Activated CD8-positive, alpha-beta memory T cell treated with anti-CD3 and anti-CD28 coated beads, Interleukin-2, amount 10 ng/mL, durations not matched to agents 7 days and 5 days (primary cell): ENCODE measurements around the gene HSPA12B. TPM values are rescaled to one million over a fixed set of nuclear protein-coding genes. Genes with fewer than 3 reads are reported as not detected.

ENCODE experiments used
- ATAC-seq: fragments of 150-1000 bp; cut with Tn5 transposase; one replicate; pipeline ENCODE4 v1.10.0; 2021; ENCODE audit warnings: moderate library complexity
- CTCF ChIA-PET: fragments of 350-600 bp; sonication (Branson Sonifier 250); formaldehyde crosslinking; loops from one replicate; lab custom pipeline; 2021; ENCODE audit warnings: antibody characterized with exemption; lab: Charles Lee
- DNase-seq: peaks from one replicate; pipeline ENCODE4 v3.0.0-alpha.2; 2020
- H3K27ac Mint-ChIP-seq: one replicate; pipeline ENCODE4 v1.8.0; 2021; ENCODE audit warnings: mild to moderate bottlenecking, mixed read lengths
- H3K27me3 Mint-ChIP-seq: one replicate; pipeline ENCODE4 v1.8.0; 2021; ENCODE audit warnings: mixed read lengths
- H3K36me3 Mint-ChIP-seq: one replicate; pipeline ENCODE4 v1.8.0; 2021; ENCODE audit warnings: mild to moderate bottlenecking, mixed read lengths
- H3K4me1 Mint-ChIP-seq: one replicate; pipeline ENCODE4 v1.8.0; 2021; ENCODE audit warnings: mixed read lengths
- H3K4me3 Mint-ChIP-seq: one replicate; pipeline ENCODE4 v1.8.0; 2021; ENCODE audit warnings: mild to moderate bottlenecking, moderate library complexity, mixed read lengths
- H3K9me3 Mint-ChIP-seq: one replicate; pipeline ENCODE4 v1.8.0; 2022; ENCODE audit warnings: low read depth, mixed read lengths
- total RNA-seq, 2 experiments: library from RNA; stranded (reverse); gene quantifications; one replicate each; pipeline ENCODE4 v1.2.3, GENCODE V29; 2021

The HSPA12B gene
- total RNA-seq, 2 experiments from 2014 or later: not detected

DNA sequence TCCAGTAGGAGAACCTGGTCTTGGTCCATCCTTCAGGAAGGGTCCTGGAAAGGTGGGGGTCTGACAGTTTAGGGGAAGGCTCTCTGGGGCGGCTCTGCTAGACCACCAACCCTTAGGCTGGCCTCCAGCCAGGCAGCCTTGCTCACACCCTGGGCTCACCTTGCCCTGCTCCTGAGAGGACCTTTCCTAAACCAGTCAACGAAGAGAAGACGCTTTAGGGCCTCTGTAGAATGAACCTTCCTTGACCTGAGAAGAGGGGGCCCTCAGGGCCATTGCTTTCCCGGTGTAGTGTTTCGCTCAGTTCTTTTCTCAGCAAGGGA lies 64.7 kb downstream of the HSPA12B start:
- CTCF ChIA-PET: no interaction called here
- peaks cover 51% of the 10 kb centered on the region for H3K36me3 Mint-ChIP-seq
- no peaks in the 10 kb centered on the region for H3K27me3 Mint-ChIP-seq
- H3K27ac Mint-ChIP-seq: peak overlapping the region; percentile 85
- ATAC-seq (no peak), DNase-seq (no peak)
- H3K9me3 Mint-ChIP-seq: no peaks in the 10 kb centered on the region
- peak overlapping the region; percentile 94 for H3K4me3 Mint-ChIP-seq
- H3K4me1 Mint-ChIP-seq: peaks cover 40% of the 10 kb centered on the region

DNA sequence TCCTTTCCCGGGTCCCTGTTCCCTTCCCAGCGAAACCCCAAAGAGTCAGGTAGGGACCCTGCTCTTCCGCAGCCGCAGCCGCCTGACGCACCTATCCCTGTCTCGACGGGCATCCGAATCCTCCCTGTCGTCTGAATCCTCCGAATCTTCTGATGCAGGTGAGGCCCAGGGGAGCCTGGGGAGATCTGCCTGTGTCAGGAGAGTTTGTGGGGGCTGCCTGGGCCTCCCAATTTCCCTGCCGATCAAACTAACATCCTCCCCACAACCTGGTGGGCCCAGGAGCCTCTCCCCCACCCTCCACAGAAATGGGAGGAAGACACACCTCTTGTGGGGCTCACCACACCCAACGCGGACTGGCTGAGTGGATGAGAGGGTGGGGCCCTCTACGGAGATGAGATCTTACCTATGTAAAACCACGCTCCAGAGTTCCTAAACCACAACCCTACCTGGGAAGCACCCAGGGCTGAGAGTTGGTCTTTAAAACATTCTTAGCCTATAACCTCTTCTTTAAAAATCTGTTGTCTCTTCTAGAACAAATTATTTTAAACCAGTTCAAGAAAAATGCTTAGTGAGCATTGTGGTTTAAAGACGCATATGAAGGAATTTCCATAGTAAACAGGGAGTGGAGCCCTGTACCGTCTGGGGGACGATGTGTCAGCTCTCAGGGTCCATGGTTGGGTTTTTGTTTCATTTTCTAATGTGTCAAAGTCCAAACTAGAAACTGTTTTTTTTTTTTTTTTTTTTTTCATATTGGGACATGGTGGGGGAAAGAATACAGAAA lies 65.3 kb downstream of the HSPA12B start:
- H3K4me3 Mint-ChIP-seq: peak overlapping the region; percentile 94
- no peaks in the 10 kb centered on the region for H3K27me3 Mint-ChIP-seq
- CTCF ChIA-PET: interaction anchor here (5.1 kb wide), 1 partner anchor 22 kb away, joined by 45 read pairs; the partner anchor contains the start of gene AP5S1
- peak; percentile 83 for DNase-seq
- ATAC-seq: peak; percentile 35
- H3K9me3 Mint-ChIP-seq: no peaks in the 10 kb centered on the region
- peaks cover 56% of the 10 kb centered on the region for H3K36me3 Mint-ChIP-seq
- peaks cover 45% of the 10 kb centered on the region for H3K4me1 Mint-ChIP-seq
- H3K27ac Mint-ChIP-seq: peak overlapping the region; percentile 85

DNA sequence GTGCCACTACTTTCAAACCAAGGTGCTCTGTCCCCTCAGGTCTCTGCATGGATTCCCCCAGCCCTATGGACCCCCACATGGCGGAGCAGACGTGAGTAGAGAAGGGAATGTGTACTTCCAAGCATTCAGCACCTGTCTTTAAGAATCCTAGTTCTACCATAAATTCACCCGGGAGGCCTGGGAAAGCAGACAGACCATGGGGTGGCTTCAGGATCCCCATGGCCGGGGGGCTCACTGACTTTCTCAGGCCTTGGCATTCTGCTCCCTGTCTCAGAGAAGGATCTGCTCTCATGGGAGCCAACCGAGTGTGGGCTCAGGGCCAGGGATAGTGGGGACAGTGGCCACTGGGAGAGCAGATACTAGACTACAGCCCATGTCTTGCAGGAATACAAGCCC lies 65.9 kb downstream of the HSPA12B start:
- Mint-ChIP-seq H3K36me3 (peaks cover 62% of the 10 kb centered on the region), H3K4me1 (peaks cover 49% of the 10 kb centered on the region), H3K27me3 (no peaks in the 10 kb centered on the region), H3K27ac (peak overlapping the region; percentile 85), H3K4me3 (peak overlapping the region; percentile 94), H3K9me3 (no peaks in the 10 kb centered on the region)
- ATAC-seq (no peak), DNase-seq (no peak)
- CTCF ChIA-PET: interaction anchor here (1.0 to 5.1 kb wide), 2 partner anchors 11 to 21 kb away, joined by 3 to 45 read pairs; partner anchors contain the start of gene AP5S1

DNA sequence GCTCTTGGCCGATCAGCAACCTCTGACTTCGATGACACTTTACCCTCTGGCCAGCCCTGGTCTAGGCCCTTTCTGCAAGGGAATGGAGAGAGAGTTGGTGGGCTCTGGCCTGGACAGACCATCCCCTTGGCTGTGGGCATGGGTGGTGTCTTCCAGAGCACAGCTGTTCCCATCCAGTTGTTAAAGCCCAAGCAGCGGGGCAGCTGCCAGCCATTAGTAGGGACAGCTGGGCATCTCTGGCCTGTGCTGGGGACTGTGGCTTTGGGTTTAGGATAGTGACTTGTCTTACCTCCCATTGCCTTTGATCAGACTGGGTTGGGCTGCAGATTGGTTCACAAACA lies 66.4 kb downstream of the HSPA12B start:
- Mint-ChIP-seq H3K27ac (peak overlapping the region; percentile 85), H3K27me3 (no peaks in the 10 kb centered on the region), H3K9me3 (no peaks in the 10 kb centered on the region), H3K4me3 (peak overlapping the region; percentile 94), H3K36me3 (peaks cover 67% of the 10 kb centered on the region), H3K4me1 (peaks cover 54% of the 10 kb centered on the region)
- ATAC-seq (no peak), DNase-seq (no peak)
- CTCF ChIA-PET: interaction anchor here (0.8 to 5.1 kb wide), 3 partner anchors 12 to 21 kb away, joined by 3 to 45 read pairs (median 3); partner anchors contain the start of gene AP5S1

DNA sequence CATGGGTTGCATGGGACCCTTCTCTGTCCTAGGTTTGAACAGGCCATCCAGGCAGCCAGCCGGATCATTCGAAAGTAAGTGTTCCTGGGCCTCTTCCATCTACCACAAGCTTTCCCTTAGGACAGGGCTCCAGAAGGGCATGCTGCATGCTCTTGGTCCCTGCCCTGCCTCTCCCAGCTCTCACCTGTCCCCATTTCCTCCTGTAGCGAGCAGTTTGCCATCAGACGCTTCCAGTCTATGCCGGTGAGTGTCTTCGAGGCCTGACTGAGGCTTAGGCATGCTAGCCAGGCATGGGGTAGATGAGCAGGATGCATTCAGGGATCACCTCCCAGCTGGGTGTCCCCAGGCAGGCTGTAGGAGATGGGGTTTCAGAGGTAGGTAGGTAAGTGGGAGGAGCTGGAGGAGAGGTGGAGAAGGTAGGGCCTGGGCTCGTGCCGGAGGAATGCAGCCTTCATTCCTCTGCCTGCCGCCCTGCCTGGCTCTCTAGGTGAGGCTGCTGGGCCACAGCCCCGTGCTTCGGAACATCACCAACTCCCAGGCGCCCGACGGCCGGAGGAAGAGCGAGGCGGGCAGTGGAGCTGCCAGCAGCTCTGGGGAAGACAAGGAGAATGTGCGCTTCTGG lies 67.9 kb downstream of the HSPA12B start:
- no peaks in the 10 kb centered on the region for H3K27me3 Mint-ChIP-seq
- no peaks in the 10 kb centered on the region for H3K9me3 Mint-ChIP-seq
- H3K27ac Mint-ChIP-seq: peak overlapping the region; percentile 85
- CTCF ChIA-PET: interaction anchor here (0.9 to 5.1 kb wide), 6 partner anchors 10 to 19 kb away, joined by 3 to 45 read pairs (median 4); partner anchors contain the start of genes AP5S1 and CENPB
- H3K4me3 Mint-ChIP-seq: no peak overlapping the region
- peaks cover 80% of the 10 kb centered on the region for H3K36me3 Mint-ChIP-seq
- H3K4me1 Mint-ChIP-seq: peaks cover 54% of the 10 kb centered on the region
- DNase-seq (no peak), ATAC-seq (no peak)

DNA sequence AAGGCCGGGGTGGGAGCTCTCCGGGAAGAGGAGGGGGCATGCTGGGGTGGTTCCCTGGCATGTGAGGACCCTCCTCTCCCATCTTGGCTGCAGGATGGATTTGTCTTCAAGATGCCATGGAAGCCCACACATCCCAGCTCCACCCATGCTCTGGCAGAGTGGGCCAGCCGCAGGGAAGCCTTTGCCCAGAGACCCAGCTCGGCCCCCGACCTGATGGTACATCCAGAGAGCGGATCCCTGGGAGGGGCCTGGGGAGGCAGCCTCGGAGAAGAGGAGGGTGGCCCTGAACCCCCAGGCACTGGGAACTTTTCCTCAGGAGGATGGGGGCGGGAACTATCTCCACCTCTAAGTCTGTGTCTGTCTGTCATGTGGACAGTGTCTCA lies 68.4 kb downstream of the HSPA12B start:
- ATAC-seq (no peak), DNase-seq (no peak)
- CTCF ChIA-PET: interaction anchor here (1.1 to 5.1 kb wide), 4 partner anchors 10 to 54 kb away, joined by 3 to 45 read pairs (median 4); partner anchors contain the start of gene AP5S1
- H3K27me3 Mint-ChIP-seq: no peaks in the 10 kb centered on the region
- no peaks in the 10 kb centered on the region for H3K9me3 Mint-ChIP-seq
- H3K36me3 Mint-ChIP-seq: peaks cover 85% of the 10 kb centered on the region
- no peak overlapping the region for H3K4me3 Mint-ChIP-seq
- H3K27ac Mint-ChIP-seq: peak overlapping the region; percentile 54
- peaks cover 56% of the 10 kb centered on the region for H3K4me1 Mint-ChIP-seq

DNA sequence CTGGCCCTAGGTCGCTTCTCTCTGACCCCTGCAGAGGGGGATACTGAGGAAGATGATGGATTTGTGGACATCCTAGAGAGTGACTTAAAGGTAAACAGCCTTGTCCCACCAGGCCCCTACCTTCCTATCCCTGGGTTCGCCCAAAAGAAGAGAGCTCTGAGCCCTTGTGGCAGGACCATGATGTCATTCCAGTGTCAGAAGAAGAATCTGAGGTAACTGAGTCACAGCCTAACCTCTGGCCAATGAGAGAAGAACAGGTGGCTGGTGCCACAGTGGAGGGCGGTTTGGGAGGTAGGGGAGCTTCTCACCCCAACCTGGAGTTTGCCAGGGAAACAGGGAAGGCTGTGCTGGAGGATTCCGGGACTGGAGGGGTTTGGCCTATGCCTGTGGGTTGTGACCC lies 68.8 kb downstream of the HSPA12B start:
- Mint-ChIP-seq H3K4me1 (peaks cover 58% of the 10 kb centered on the region), H3K4me3 (no peak overlapping the region), H3K9me3 (no peaks in the 10 kb centered on the region), H3K27me3 (no peaks in the 10 kb centered on the region), H3K36me3 (peaks cover 88% of the 10 kb centered on the region), H3K27ac (peak overlapping the region; percentile 54)
- no peak for DNase-seq
- CTCF ChIA-PET: interaction anchor here (1.1 to 5.1 kb wide), 4 partner anchors 10 to 53 kb away, joined by 3 to 45 read pairs (median 4); partner anchors contain the start of gene AP5S1
- ATAC-seq: no peak

DNA sequence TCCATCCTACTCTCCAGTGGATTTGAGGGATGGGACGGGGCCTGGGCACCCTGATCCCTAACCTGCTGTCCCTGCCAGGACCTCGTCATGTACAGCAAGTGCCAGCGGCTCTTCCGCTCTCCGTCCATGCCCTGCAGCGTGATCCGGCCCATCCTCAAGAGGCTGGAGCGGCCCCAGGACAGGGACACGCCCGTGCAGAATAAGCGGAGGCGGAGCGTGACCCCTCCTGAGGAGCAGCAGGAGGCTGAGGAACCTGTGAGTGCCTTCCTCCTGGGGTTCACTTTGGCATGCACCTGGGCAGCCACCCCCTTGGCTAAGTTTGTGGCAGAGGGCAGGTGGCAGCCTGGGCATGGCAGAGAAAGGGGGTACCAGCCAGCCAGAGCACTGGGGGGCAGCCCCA lies 69.4 kb downstream of the HSPA12B start:
- Mint-ChIP-seq H3K27me3 (no peaks in the 10 kb centered on the region), H3K9me3 (no peaks in the 10 kb centered on the region), H3K4me3 (no peak overlapping the region), H3K36me3 (peaks cover 88% of the 10 kb centered on the region), H3K4me1 (peaks cover 62% of the 10 kb centered on the region), H3K27ac (peak overlapping the region; percentile 54)
- CTCF ChIA-PET: interaction anchor here (1.3 to 5.1 kb wide), 3 partner anchors 9 to 53 kb away, joined by 4 to 45 read pairs (median 5); partner anchors contain the start of gene AP5S1
- ATAC-seq: no peak
- no peak for DNase-seq

Other genes with a start within 250 kb of the HSPA12B start
- not detected for gene GFRA4, start 69.3 kb upstream of the HSPA12B start, total RNA-seq
- gene ADAM33, start 50.7 kb upstream of the HSPA12B start, total RNA-seq: not detected
- gene SIGLEC1, start 20.1 kb upstream of the HSPA12B start, total RNA-seq: not detected
- 10 to 100 TPM; 32.5 to 37.0 TPM for gene ADISSP, start 35.1 kb downstream of the HSPA12B start, total RNA-seq
- under 1 TPM in 1 of 2 experiments, not detected in 1; 0.18 TPM for gene SPEF1, start 48.8 kb downstream of the HSPA12B start, total RNA-seq
- gene CENPB, start 54.1 kb downstream of the HSPA12B start, total RNA-seq: 10 to 100 TPM; 76.5 to 76.8 TPM
- gene CDC25B, start 63.6 kb downstream of the HSPA12B start, total RNA-seq: 100 to 1,000 TPM; 194 to 312 TPM
- 10 to 100 TPM; 13.8 to 15.5 TPM for gene AP5S1, start 87.9 kb downstream of the HSPA12B start, total RNA-seq
- 10 to 100 TPM; 29.7 to 37.4 TPM for gene MAVS, start 114.1 kb downstream of the HSPA12B start, total RNA-seq
- gene PANK2, start 156.7 kb downstream of the HSPA12B start, total RNA-seq: 10 to 100 TPM; 77.3 to 82.3 TPM